ENCODE data around the gene KLF6. TPM values are rescaled to one million over a fixed set of nuclear protein-coding genes. Genes with fewer than 3 reads are reported as not detected.

The KLF6 gene
- polyA plus RNA-seq, 1 of the 3 experiments (the other 2 are of a cell fraction), result 148 TPM

DNA sequence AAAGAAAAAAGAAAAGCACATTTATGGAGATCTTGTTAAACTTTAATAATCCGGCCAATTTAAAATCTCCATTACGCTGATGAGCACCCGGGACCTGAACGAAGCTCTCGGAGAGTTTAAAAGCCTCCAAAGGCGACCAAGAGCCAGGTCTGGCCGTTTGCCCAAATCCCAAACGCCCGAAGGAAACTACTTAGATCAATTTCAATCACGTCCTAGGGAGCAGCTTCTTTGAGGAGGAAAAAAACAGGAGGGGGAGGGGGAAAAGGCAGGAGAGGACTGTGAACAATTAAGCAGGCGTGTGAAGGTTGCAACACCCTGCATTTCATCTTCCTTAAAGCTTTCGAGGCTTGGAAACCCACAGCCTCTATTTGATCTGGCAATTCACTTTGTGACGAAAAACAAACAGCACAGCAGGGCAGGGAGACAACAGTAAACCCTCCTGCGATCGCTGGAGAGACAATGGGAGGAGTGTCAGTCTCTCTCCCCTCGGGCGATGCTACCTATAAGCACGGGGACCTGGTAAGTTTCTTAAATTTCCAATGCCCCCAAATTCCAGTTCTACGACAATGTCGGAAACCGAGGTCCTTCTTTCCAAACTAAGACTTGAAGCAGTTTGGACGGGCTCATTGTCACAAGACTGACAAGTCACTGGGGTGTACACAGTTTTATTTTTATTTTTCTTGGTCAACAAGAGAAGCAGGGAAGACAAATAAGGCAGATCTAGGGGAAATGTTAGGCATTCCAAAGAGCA lies 1.2 kb downstream of the KLF6 start:
- Histone ChIP-seq H3K36me3 (replicated peaks in 1 of 2; ENCODE audit: control insufficient read depth in 1 of 2, insufficient read depth in 2 of 2, low read length in 1 of 2) (peaks cover 33 to 56% of the 10 kb centered on the region in 2 experiments), H3K79me2 (ENCODE audit: insufficient read depth) (peaks cover 71% of the 10 kb centered on the region), H3K27ac (ENCODE audit: low read depth in 2 of 2, low read length in 1 of 2) (peak overlapping the region; percentile 80 to 99), H3K4me3 (ENCODE audit: low read depth in 2 of 2, low read length in 1 of 2) (peak overlapping the region; percentile 95 to 97), H3F3A (replicated peaks; ENCODE audit: insufficient read depth) (peaks cover 55% of the 10 kb centered on the region), H2AFZ (ENCODE audit: low read depth) (no peak overlapping the region), H3K9me3 (no peaks in the 10 kb centered on the region), H3K9ac (peak overlapping the region; percentile 98), H3K27me3 (ENCODE audit: insufficient read depth) (no peaks in the 10 kb centered on the region), H3K4me1 (ENCODE audit: control insufficient read depth in 1 of 2, insufficient read depth in 2 of 2, low read depth in 1 of 2, low read length in 1 of 2) (peaks cover 22 to 37% of the 10 kb centered on the region in 2 experiments), H3K9me2 (no peaks in the 10 kb centered on the region), H3K4me2 (peak overlapping the region; percentile 93), H4K20me1 (ENCODE audit: insufficient read depth) (peaks cover 58% of the 10 kb centered on the region)
- ChIA-PET POLR2A (interaction anchor here (0.7 to 3.9 kb wide), 2 partner anchors 102 to 388 kb away, joined by 3 to 24 read pairs; no protein-coding TSS in a partner anchor), CTCF (interaction anchor here (0.9 to 1.6 kb wide), 3 partner anchors 22 to 984 kb away, joined by 3 to 4 read pairs (median 3); no protein-coding TSS in a partner anchor)
- peak; percentile 58 for DNase-seq
- WGBS (ENCODE audit: low lambda C conversion rate), result 2% methylated on average over 22 of the region's 22 CpGs
- 0 out of 2 replicates have a peak, but pooled peaks have one; percentile 17 for TF ChIP-seq POLR2AphosphoS5 (IDR thresholded peaks at IDR 0.05; ENCODE audit: low read depth, low read length)
- TF ChIP-seq TAF1 (IDR thresholded peaks at IDR 0.05; ENCODE audit: borderline replicate concordance, low read depth, low read length), result 0 out of 2 replicates have a peak, but pooled peaks have one; percentile 14
- TF ChIP-seq, protein P1, sequence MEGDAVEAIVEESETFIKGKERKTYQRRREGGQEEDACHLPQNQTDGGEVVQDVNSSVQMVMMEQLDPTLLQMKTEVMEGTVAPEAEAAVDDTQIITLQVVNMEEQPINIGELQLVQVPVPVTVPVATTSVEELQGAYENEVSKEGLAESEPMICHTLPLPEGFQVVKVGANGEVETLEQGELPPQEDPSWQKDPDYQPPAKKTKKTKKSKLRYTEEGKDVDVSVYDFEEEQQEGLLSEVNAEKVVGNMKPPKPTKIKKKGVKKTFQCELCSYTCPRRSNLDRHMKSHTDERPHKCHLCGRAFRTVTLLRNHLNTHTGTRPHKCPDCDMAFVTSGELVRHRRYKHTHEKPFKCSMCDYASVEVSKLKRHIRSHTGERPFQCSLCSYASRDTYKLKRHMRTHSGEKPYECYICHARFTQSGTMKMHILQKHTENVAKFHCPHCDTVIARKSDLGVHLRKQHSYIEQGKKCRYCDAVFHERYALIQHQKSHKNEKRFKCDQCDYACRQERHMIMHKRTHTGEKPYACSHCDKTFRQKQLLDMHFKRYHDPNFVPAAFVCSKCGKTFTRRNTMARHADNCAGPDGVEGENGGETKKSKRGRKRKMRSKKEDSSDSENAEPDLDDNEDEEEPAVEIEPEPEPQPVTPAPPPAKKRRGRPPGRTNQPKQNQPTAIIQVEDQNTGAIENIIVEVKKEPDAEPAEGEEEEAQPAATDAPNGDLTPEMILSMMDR (IDR thresholded peaks at IDR 0.05), result no peak
- 0 out of 2 replicates have a peak, but pooled peaks have one; percentile 4 for TF ChIP-seq NFIC (IDR thresholded peaks at IDR 0.05; ENCODE audit: borderline replicate concordance)
- TF ChIP-seq, protein P2, sequence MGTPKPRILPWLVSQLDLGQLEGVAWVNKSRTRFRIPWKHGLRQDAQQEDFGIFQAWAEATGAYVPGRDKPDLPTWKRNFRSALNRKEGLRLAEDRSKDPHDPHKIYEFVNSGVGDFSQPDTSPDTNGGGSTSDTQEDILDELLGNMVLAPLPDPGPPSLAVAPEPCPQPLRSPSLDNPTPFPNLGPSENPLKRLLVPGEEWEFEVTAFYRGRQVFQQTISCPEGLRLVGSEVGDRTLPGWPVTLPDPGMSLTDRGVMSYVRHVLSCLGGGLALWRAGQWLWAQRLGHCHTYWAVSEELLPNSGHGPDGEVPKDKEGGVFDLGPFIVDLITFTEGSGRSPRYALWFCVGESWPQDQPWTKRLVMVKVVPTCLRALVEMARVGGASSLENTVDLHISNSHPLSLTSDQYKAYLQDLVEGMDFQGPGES (IDR thresholded peaks at IDR 0.05; ENCODE audit: low read depth, low read length), result no peak
- TF ChIP-seq SMC3 (IDR thresholded peaks at IDR 0.05; ENCODE audit: low read depth, low read length), result peak; percentile 20; the same call in 1 of the 2 replicates
- 0 out of 4 replicates have a peak, but pooled peaks of 1 of the 2 experiments have one; percentile 43 for TF ChIP-seq EP300 (IDR thresholded peaks at IDR 0.05; ENCODE audit: borderline replicate concordance in 1 of 2, low read depth in 1 of 2, low read length in 1 of 2)
- TF ChIP-seq RAD21 (IDR thresholded peaks at IDR 0.05; ENCODE audit: low read length), result 0 out of 2 replicates have a peak, but pooled peaks have one; percentile 8
- TF ChIP-seq, protein P3, sequence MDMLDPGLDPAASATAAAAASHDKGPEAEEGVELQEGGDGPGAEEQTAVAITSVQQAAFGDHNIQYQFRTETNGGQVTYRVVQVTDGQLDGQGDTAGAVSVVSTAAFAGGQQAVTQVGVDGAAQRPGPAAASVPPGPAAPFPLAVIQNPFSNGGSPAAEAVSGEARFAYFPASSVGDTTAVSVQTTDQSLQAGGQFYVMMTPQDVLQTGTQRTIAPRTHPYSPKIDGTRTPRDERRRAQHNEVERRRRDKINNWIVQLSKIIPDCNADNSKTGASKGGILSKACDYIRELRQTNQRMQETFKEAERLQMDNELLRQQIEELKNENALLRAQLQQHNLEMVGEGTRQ (IDR thresholded peaks at IDR 0.05; ENCODE audit: borderline replicate concordance, low read depth, low read length), result no peak
- peak; percentile 28; the same call in 1 of the 2 replicates for TF ChIP-seq TCF12 (IDR thresholded peaks at IDR 0.05)
- TF ChIP-seq YY1 (IDR thresholded peaks at IDR 0.05; ENCODE audit: low read depth), result no peak
- TF ChIP-seq NRF1 (IDR thresholded peaks at IDR 0.05; ENCODE audit: low read depth, low read length), result no peak

All from SK-N-SH (cell line).